DMS153 treated with DMSO at 0.1 percent for 48 hours (cell line): Measurements from ENCODE around the gene KCNC3.
A peak's percentile ranks its signal among the peaks of the same experiment; 100 is the strongest.
"Not testable (repeated sequence)": the region's sequence is repeated elsewhere in the genome, so short reads cannot be mapped to it uniquely, and the experiment has no call there.

Source experiments
- DNase-seq: peaks from one replicate; lab custom pipeline; 2025; ENCODE audit not compliant: unreplicated experiment; lab: John Stamatoyannopoulos, UW

KCNC3 gene

GRCh38 chr19:50356691-50357177 is 27.6 kb upstream of the KCNC3 start:
- DNase-seq: no peak

DNA sequence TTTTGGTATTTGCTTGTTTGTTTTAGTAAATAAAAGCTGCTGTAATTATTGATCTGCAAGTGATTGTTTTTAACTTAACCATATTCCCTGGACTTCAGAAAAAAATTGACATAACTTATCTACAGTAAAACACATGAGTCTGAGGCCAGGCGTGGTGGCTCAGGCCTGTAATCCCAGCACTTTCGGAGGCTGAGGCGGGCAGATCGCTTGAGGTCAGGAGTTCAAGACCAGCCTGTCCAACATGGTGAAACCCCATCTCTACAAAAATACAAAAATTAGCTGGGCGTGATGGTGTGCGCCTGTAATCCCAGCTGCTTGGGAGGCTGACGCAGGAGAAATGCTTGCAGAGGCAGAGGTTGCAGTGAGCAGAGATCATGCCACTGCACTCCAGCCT is 24.3 kb upstream of the KCNC3 start:
- not testable (repeated sequence) for DNase-seq

- DNase-seq: no peak
Measured at GRCh38 chr19:50352242-50352641, 23.1 kb upstream of the KCNC3 start.

- DNase-seq: no peak
Measured at GRCh38 chr19:50349277-50350057, 20.3 kb upstream of the KCNC3 start.

- not testable (repeated sequence) for DNase-seq
Measured at GRCh38 chr19:50347089-50347581, 18.0 kb upstream of the KCNC3 start.

GRCh38 chr19:50344661-50345318 is 15.6 kb upstream of the KCNC3 start:
- no peak for DNase-seq

- no peak for DNase-seq
Measured at GRCh38 chr19:50341091-50341564, 12.0 kb upstream of the KCNC3 start.

GRCh38 chr19:50340331-50340730 is 11.2 kb upstream of the KCNC3 start:
- DNase-seq: no peak

- DNase-seq: not testable (repeated sequence)
Measured at GRCh38 chr19:50337031-50337430, 7.9 kb upstream of the KCNC3 start.

GRCh38 chr19:50334741-50335421 is 5.7 kb upstream of the KCNC3 start:
- DNase-seq: no peak

- DNase-seq: peak; percentile 97
Measured at GRCh38 chr19:50333737-50334617, 4.8 kb upstream of the KCNC3 start.

DNA sequence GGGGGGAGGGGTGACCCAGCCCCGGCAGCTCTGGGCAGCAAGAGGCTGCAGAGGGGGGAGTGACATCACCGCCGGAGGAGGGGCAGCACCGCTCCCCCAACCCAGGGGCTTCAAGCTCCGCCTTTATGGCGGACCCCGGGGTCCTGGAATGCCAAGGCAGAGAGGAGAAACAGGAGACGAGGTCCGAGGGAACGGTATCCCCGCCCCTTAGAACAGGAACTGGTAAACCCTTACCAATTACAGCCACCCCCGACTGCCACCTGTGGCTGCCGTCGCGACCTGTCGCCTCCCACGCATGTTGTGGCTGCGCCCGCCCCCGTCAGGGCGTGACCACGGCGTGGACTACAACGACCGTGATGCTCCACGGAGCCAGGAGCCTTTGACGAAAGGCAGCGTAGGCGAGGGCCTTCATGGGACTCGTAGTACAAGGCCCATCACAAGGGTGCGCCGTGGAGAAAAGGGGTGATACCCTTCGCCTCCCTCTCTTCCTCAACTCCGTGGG is 4.1 kb upstream of the KCNC3 start:
- DNase-seq: peak; percentile 97

DNA sequence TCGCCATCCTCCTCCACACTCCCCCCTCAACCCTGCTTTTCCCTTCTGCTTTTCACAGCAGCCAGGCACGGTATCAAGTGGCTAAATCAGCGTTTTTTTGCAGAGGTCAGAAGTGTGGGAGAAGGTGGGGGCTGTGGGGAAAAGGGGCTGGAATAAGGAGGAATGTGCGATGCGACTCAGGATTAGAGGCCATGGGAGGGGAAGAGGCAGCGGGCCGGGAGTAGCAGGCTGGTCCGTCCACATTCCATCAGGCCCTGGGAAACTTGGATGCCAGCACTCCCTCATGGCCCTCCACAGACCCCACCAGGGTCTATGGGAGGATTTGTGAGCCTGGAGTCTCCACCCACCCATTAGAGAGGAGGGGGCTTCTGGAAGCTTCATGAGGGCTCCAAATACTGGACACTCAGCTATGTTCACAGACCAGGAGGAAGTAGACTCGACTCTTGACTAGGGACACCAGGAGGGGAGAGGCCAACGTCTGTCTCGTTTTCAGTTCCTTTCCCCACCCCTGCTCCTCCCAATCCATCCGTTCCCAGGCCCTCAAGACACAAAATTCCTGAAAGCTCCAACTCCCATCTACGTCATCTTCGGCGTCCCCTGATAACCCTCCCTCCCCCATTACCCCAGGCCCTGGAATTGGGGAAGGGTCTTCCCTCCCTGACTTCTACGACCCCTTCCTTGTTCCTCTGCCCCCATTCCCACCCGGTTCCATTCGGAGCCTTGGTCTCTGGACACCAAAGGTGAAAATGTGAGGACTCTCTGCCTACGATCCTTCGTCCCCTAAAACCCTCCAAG is 3.3 kb upstream of the KCNC3 start:
- DNase-seq: no peak

GRCh38 chr19:50331994-50332243 is 2.7 kb upstream of the KCNC3 start:
- DNase-seq: no peak

- DNase-seq: no peak
Measured at GRCh38 chr19:50331221-50331993, 2.2 kb upstream of the KCNC3 start.

GRCh38 chr19:50330365-50331078 is 1.3 kb upstream of the KCNC3 start:
- DNase-seq: peak; percentile 86

GRCh38 chr19:50329926-50330294 is 733 bp upstream of the KCNC3 start:
- not testable (repeated sequence) for DNase-seq

GRCh38 chr19:50328873-50329145 is 368 bp downstream of the KCNC3 start:
- no peak for DNase-seq
